ENCODE data around the gene MAP3K5. TPM values are rescaled to one million over a fixed set of nuclear protein-coding genes. Genes with fewer than 3 reads are reported as not detected.

Gene MAP3K5
- total RNA-seq, 1 donor from 2014 or later, result 5.7 TPM

GRCh38 chr6:136625293-136625692, 167.0 kb downstream of the MAP3K5 start:
- H3K27me3 ChIP-seq (ENCODE audit: control insufficient read depth, insufficient read depth, low read length), result no peaks in the 10 kb centered on the region
- TF ChIP-seq, protein P1, sequence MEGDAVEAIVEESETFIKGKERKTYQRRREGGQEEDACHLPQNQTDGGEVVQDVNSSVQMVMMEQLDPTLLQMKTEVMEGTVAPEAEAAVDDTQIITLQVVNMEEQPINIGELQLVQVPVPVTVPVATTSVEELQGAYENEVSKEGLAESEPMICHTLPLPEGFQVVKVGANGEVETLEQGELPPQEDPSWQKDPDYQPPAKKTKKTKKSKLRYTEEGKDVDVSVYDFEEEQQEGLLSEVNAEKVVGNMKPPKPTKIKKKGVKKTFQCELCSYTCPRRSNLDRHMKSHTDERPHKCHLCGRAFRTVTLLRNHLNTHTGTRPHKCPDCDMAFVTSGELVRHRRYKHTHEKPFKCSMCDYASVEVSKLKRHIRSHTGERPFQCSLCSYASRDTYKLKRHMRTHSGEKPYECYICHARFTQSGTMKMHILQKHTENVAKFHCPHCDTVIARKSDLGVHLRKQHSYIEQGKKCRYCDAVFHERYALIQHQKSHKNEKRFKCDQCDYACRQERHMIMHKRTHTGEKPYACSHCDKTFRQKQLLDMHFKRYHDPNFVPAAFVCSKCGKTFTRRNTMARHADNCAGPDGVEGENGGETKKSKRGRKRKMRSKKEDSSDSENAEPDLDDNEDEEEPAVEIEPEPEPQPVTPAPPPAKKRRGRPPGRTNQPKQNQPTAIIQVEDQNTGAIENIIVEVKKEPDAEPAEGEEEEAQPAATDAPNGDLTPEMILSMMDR (IDR thresholded peaks at IDR 0.05; ENCODE audit: insufficient read depth, low read length, poor library complexity, severe bottlenecking), result no peak
- DNase-seq (ENCODE audit: low read depth), result no peak
- no peaks in the 10 kb centered on the region for H3K36me3 ChIP-seq (ENCODE audit: control insufficient read depth, insufficient read depth, low read length)
- no peak overlapping the region for H3K4me3 ChIP-seq (ENCODE audit: low read depth, low read length)

GRCh38 chr6:136624347-136624746, 167.9 kb downstream of the MAP3K5 start:
- no peaks in the 10 kb centered on the region for H3K36me3 ChIP-seq (ENCODE audit: control insufficient read depth, insufficient read depth, low read length)
- TF ChIP-seq, protein P1 (IDR thresholded peaks at IDR 0.05; ENCODE audit: insufficient read depth, low read length, poor library complexity, severe bottlenecking), result no peak
- no peak overlapping the region for H3K4me3 ChIP-seq (ENCODE audit: low read depth, low read length)
- no peak for DNase-seq (ENCODE audit: low read depth)
- H3K27me3 ChIP-seq (ENCODE audit: control insufficient read depth, insufficient read depth, low read length), result no peaks in the 10 kb centered on the region

GRCh38 chr6:136618086-136618485, 174.2 kb downstream of the MAP3K5 start:
- Histone ChIP-seq H3K4me3 (ENCODE audit: low read depth, low read length) (no peak overlapping the region), H3K27me3 (ENCODE audit: control insufficient read depth, insufficient read depth, low read length) (no peaks in the 10 kb centered on the region), H3K36me3 (ENCODE audit: control insufficient read depth, insufficient read depth, low read length) (no peaks in the 10 kb centered on the region)
- DNase-seq (ENCODE audit: low read depth), result no peak
- TF ChIP-seq, protein P1 (IDR thresholded peaks at IDR 0.05; ENCODE audit: insufficient read depth, low read length, poor library complexity, severe bottlenecking), result no peak

GRCh38 chr6:136616527-136616926, 175.8 kb downstream of the MAP3K5 start:
- Histone ChIP-seq H3K4me3 (ENCODE audit: low read depth, low read length) (no peak overlapping the region), H3K36me3 (ENCODE audit: control insufficient read depth, insufficient read depth, low read length) (no peaks in the 10 kb centered on the region), H3K27me3 (ENCODE audit: control insufficient read depth, insufficient read depth, low read length) (no peaks in the 10 kb centered on the region)
- DNase-seq (ENCODE audit: low read depth), result no peak
- TF ChIP-seq, protein P1 (IDR thresholded peaks at IDR 0.05; ENCODE audit: insufficient read depth, low read length, poor library complexity, severe bottlenecking), result no peak

GRCh38 chr6:136614994-136615393, 177.3 kb downstream of the MAP3K5 start:
- H3K4me3 ChIP-seq (ENCODE audit: low read depth, low read length), result no peak overlapping the region
- TF ChIP-seq, protein P1 (IDR thresholded peaks at IDR 0.05; ENCODE audit: insufficient read depth, low read length, poor library complexity, severe bottlenecking), result no peak
- DNase-seq (ENCODE audit: low read depth), result no peak
- no peaks in the 10 kb centered on the region for H3K27me3 ChIP-seq (ENCODE audit: control insufficient read depth, insufficient read depth, low read length)
- H3K36me3 ChIP-seq (ENCODE audit: control insufficient read depth, insufficient read depth, low read length), result no peaks in the 10 kb centered on the region

- DNase-seq (ENCODE audit: low read depth), result no peak
- Histone ChIP-seq H3K27me3 (ENCODE audit: control insufficient read depth, insufficient read depth, low read length) (no peaks in the 10 kb centered on the region), H3K36me3 (ENCODE audit: control insufficient read depth, insufficient read depth, low read length) (no peaks in the 10 kb centered on the region), H3K4me3 (ENCODE audit: low read depth, low read length) (no peak overlapping the region)
- TF ChIP-seq, protein P1 (IDR thresholded peaks at IDR 0.05; ENCODE audit: insufficient read depth, low read length, poor library complexity, severe bottlenecking), result no peak
Observed at GRCh38 chr6:136614350-136614749, 177.9 kb downstream of the MAP3K5 start.

Data from kidney epithelial cell (primary cell).